Memory B cell (primary cell): ENCODE results near the gene USP32.
A peak's percentile ranks its signal among the peaks of the same experiment; 100 is the strongest.
"Not testable (repeated sequence)": the region's sequence is repeated elsewhere in the genome, so short reads cannot be mapped to it uniquely, and the experiment has no call there.

Experiments used
- ATAC-seq: fragments of 150-1000 bp; cut with Tn5 transposase; 2 replicates; pipeline ENCODE4 v1.10.0; 2021; ENCODE audit warnings: low read depth, mild to moderate bottlenecking, moderate library complexity
- DNase-seq, 2 donors: peaks; one replicate each; pipeline ENCODE4 v3.0.0; 2022; ENCODE audit warnings: low spot score in 2 of 2
- H3K27ac Mint-ChIP-seq: one replicate; pipeline ENCODE4 v1.8.0; 2022; ENCODE audit warnings: mild to moderate bottlenecking, moderate library complexity, mixed read lengths
- H3K27me3 Mint-ChIP-seq: one replicate; pipeline ENCODE4 v1.8.0; 2022; ENCODE audit warnings: mixed read lengths
- H3K36me3 Mint-ChIP-seq: one replicate; pipeline ENCODE4 v1.8.0; 2022; ENCODE audit warnings: mild to moderate bottlenecking, mixed read lengths
- H3K4me1 Mint-ChIP-seq: one replicate; pipeline ENCODE4 v1.8.0; 2022; ENCODE audit warnings: mixed read lengths
- H3K4me3 Mint-ChIP-seq: one replicate; pipeline ENCODE4 v1.8.0; 2022; ENCODE audit warnings: mild to moderate bottlenecking, moderate library complexity, mixed read lengths
- H3K9me3 Mint-ChIP-seq: one replicate; pipeline ENCODE4 v1.8.0; 2022; ENCODE audit warnings: mixed read lengths

USP32 gene

DNA sequence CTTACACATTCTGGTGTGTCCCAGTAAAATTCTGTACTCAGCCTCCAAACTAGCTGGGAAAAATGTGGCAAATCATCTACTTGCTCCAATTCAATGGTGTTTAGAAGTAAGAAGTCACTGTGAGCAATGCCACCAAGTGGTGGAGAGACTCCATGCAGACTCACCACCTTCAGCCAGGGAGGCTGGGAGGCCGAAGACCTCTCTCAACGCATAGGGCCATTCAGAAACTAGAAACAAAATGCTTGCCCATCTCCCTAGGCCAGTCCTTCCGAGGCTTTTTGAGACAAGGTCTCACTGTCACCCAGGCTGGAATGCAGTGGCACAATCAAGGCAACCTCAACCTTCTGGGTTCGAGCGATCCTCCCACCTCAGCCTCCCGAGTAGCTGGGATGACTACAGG is 217.2 kb downstream of the USP32 start:
- not testable (repeated sequence) for H3K27me3 Mint-ChIP-seq, H3K27ac Mint-ChIP-seq, H3K4me1 Mint-ChIP-seq, ATAC-seq, H3K4me3 Mint-ChIP-seq, H3K9me3 Mint-ChIP-seq, H3K36me3 Mint-ChIP-seq, DNase-seq

DNA sequence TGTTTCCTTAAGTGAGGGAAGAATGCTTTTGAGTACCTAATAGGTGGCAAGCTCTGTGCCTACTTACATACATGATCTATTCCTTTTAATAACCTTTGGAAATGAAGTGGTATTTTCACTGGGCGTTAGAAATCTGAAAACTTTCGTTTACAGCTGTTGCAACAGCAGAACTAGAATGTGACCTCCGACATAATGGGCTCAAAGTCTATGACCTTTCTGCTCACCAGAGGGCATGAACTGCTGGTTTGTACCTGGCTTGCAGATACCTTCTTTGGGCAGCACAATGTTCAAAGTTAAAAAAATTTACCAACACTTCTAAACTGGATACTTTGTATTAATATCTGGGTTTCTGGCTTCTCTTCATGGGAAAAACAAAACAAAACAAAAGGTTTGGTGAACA is 217.9 kb downstream of the USP32 start:
- DNase-seq (no peak), ATAC-seq (no peak)
- H3K4me1 Mint-ChIP-seq = peaks cover 9% of the 10 kb centered on the region
- no peaks in the 10 kb centered on the region for H3K27me3 Mint-ChIP-seq
- H3K9me3 Mint-ChIP-seq = no peaks in the 10 kb centered on the region
- H3K36me3 Mint-ChIP-seq = peaks cover 4% of the 10 kb centered on the region
- H3K27ac Mint-ChIP-seq = no peak overlapping the region
- no peak overlapping the region for H3K4me3 Mint-ChIP-seq

DNA sequence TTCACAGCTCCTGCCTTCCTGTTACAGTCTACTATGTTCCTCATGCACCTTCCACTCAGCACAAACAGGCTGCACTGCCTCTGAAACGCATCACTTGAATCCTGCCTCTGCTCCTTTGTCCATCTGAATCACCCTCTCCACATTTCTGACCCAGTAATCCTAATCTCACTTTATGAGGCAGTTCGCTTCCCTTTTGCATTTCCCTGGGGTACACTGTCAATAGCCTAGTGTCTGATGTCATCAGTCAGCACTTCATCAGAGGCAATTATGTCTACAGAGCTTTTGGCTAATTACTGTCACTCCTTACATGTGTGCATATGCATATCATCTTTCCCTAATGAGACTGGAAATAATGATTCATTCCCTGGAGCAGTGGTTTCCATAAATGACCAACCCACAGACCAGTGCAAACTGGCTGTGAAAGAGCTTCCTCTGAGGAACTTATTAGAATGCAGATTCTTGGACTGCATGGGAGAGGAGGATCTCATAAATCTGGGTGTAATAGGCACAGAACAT is 218.6 kb downstream of the USP32 start:
- DNase-seq (no peak), ATAC-seq (no peak)
- no peaks in the 10 kb centered on the region for H3K27me3 Mint-ChIP-seq
- H3K4me1 Mint-ChIP-seq = peaks cover 9% of the 10 kb centered on the region
- peaks cover 4% of the 10 kb centered on the region for H3K36me3 Mint-ChIP-seq
- no peak overlapping the region for H3K4me3 Mint-ChIP-seq
- no peak overlapping the region for H3K27ac Mint-ChIP-seq
- H3K9me3 Mint-ChIP-seq = no peaks in the 10 kb centered on the region

DNA sequence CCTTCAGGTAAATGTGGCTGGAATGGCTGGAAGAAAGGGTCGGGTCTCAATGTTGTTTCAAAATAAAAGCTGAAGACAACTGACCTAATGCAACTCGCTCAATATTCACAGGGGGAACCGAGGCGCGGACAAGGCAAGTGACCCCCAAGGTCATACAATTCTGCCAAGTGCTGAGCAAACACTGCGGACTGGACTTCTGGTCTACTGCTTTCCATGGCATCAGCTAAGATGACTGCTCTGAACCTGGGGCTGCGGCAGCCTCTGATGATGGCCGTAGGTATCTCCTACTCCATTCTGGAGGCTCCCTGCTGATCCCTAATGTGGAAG is 220.2 kb downstream of the USP32 start:
- no peak overlapping the region for H3K4me3 Mint-ChIP-seq
- H3K27me3 Mint-ChIP-seq = no peaks in the 10 kb centered on the region
- H3K36me3 Mint-ChIP-seq = peaks cover 4% of the 10 kb centered on the region
- ATAC-seq (no peak), DNase-seq (no peak)
- H3K9me3 Mint-ChIP-seq = no peaks in the 10 kb centered on the region
- no peak overlapping the region for H3K27ac Mint-ChIP-seq
- peaks cover 9% of the 10 kb centered on the region for H3K4me1 Mint-ChIP-seq

- Mint-ChIP-seq H3K4me3 (no peak overlapping the region), H3K27ac (no peak overlapping the region), H3K27me3 (no peaks in the 10 kb centered on the region), H3K9me3 (no peaks in the 10 kb centered on the region), H3K36me3 (no peaks in the 10 kb centered on the region), H3K4me1 (peaks cover 9% of the 10 kb centered on the region)
- DNase-seq = no peak
- ATAC-seq = no peak
Observed at GRCh38 chr17:60170835-60171752, 220.8 kb downstream of the USP32 start.

- DNase-seq (no peak), ATAC-seq (peak; percentile 44)
- Mint-ChIP-seq H3K27me3 (no peaks in the 10 kb centered on the region), H3K27ac (no peak overlapping the region), H3K9me3 (no peaks in the 10 kb centered on the region), H3K4me3 (no peak overlapping the region), H3K36me3 (no peaks in the 10 kb centered on the region), H3K4me1 (peaks cover 12% of the 10 kb centered on the region)
Observed at GRCh38 chr17:60169921-60170817, 221.8 kb downstream of the USP32 start.

GRCh38 chr17:60168654-60169053 is 223.3 kb downstream of the USP32 start:
- H3K4me1 Mint-ChIP-seq = peaks cover 14% of the 10 kb centered on the region
- no peak overlapping the region for H3K27ac Mint-ChIP-seq
- no peak overlapping the region for H3K4me3 Mint-ChIP-seq
- H3K9me3 Mint-ChIP-seq = no peaks in the 10 kb centered on the region
- no peak for ATAC-seq
- peaks cover 3% of the 10 kb centered on the region for H3K27me3 Mint-ChIP-seq
- H3K36me3 Mint-ChIP-seq = no peaks in the 10 kb centered on the region
- DNase-seq = no peak

- Mint-ChIP-seq H3K9me3 (no peaks in the 10 kb centered on the region), H3K27me3 (peaks cover 6% of the 10 kb centered on the region), H3K4me1 (peaks cover 10% of the 10 kb centered on the region), H3K4me3 (no peak overlapping the region), H3K36me3 (no peaks in the 10 kb centered on the region), H3K27ac (no peak overlapping the region)
- ATAC-seq (no peak), DNase-seq (no peak)
Observed at GRCh38 chr17:60167065-60167741, 224.7 kb downstream of the USP32 start.

DNA sequence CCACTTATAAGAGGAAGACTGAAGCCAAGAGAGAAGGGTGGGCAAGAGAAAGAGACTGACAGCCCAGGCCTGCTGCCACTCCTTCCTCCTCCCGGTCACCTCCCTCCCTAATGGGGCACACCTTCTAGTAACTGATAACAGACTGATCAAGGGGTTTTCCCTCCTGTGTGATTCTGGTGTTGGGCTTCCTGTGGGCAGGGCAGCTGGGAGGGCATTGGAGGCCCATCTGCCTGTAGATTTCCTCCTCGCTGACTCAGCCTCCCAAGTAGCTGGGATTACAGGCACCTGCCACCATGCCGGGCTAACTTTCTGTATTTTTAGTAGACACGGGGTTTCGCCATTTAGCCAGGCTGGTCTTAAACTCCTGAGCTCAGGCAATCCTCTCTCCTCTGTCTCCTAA is 226.0 kb downstream of the USP32 start:
- H3K9me3 Mint-ChIP-seq = no peaks in the 10 kb centered on the region
- no peak for DNase-seq
- peaks cover 13% of the 10 kb centered on the region for H3K27me3 Mint-ChIP-seq
- no peak overlapping the region for H3K4me3 Mint-ChIP-seq
- H3K36me3 Mint-ChIP-seq = no peaks in the 10 kb centered on the region
- H3K4me1 Mint-ChIP-seq = peaks cover 12% of the 10 kb centered on the region
- peak; percentile 42 for ATAC-seq
- no peak overlapping the region for H3K27ac Mint-ChIP-seq

DNA sequence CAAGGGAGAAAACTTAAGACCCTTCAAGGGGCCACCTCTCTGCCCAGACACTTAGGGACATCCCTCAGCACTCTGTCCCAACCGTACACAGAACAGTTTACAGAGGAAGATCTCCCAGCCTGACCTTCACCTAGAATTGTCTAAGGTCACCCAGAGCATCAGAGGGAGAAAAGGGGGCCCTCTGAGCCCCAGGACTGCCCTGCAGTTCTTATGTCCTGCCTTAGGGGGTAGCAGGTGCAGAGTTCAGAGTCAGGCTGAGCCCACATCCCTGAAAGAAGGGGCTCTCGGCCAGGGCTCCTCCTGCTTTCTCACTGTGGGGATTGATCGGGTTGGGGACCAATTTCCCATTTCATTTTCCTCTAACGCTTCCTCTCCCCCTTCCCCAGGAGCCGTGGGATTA is 226.7 kb downstream of the USP32 start:
- Mint-ChIP-seq H3K36me3 (no peaks in the 10 kb centered on the region), H3K9me3 (no peaks in the 10 kb centered on the region), H3K4me3 (no peak overlapping the region), H3K4me1 (peaks cover 10% of the 10 kb centered on the region), H3K27me3 (peaks cover 16% of the 10 kb centered on the region), H3K27ac (no peak overlapping the region)
- DNase-seq = no peak
- no peak for ATAC-seq

DNA sequence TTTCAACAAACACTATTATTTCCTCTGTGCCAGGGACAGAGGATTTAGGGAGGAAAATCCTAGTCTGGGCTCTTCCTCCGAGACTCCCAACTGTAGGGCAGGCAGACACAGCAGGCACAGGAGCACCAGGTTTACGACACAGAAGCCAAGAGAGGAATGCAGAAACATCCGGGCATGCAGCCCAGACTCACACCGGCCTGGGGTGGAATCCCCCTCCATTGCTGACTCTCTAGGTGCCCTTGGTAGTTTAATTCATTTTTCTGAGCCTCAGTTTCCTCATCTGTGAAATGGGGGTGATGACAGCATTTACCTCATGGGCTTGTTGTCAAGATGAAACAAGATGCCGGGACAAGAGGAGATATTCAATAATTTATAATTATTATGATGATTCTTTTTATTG is 227.2 kb downstream of the USP32 start:
- H3K4me1 Mint-ChIP-seq = peaks cover 9% of the 10 kb centered on the region
- H3K27ac Mint-ChIP-seq = no peak overlapping the region
- DNase-seq (no peak), ATAC-seq (no peak)
- H3K4me3 Mint-ChIP-seq = no peak overlapping the region
- H3K36me3 Mint-ChIP-seq = no peaks in the 10 kb centered on the region
- no peaks in the 10 kb centered on the region for H3K9me3 Mint-ChIP-seq
- peaks cover 21% of the 10 kb centered on the region for H3K27me3 Mint-ChIP-seq

- H3K4me3 Mint-ChIP-seq = no peak overlapping the region
- no peaks in the 10 kb centered on the region for H3K36me3 Mint-ChIP-seq
- DNase-seq (no peak), ATAC-seq (no peak)
- peaks cover 23% of the 10 kb centered on the region for H3K27me3 Mint-ChIP-seq
- no peaks in the 10 kb centered on the region for H3K9me3 Mint-ChIP-seq
- peaks cover 9% of the 10 kb centered on the region for H3K4me1 Mint-ChIP-seq
- peak overlapping the region; percentile 22 for H3K27ac Mint-ChIP-seq
Observed at GRCh38 chr17:60164164-60164563, 227.8 kb downstream of the USP32 start.

- Mint-ChIP-seq H3K27me3 (peaks cover 23% of the 10 kb centered on the region), H3K9me3 (no peaks in the 10 kb centered on the region), H3K4me3 (no peak overlapping the region), H3K4me1 (peaks cover 9% of the 10 kb centered on the region), H3K36me3 (no peaks in the 10 kb centered on the region), H3K27ac (no peak overlapping the region)
- DNase-seq (no peak), ATAC-seq (no peak)
Observed at GRCh38 chr17:60163108-60163784, 228.7 kb downstream of the USP32 start.
